Body of pancreas (tissue), 4 donors: ENCODE results near the gene PTPRJ. TPM values are rescaled to one million over a fixed set of nuclear protein-coding genes. Genes with fewer than 3 reads are reported as not detected.

ENCODE experiments used
- ATAC-seq: fragments of 150-250 bp; one replicate; pipeline ENCODE4 v1.9.1; 2016
- DNase-seq, 4 donors: peaks; one replicate each; pipeline ENCODE4 v3.0.0-alpha.2; 2019
- H3K27ac ChIP-seq, 4 donors: fragments of 200-600 bp; sonication (generic); 1 replicate in 3 of 4; 2 replicates in 1 of 4; pipeline versions ENCODE4 v1.5.1 to v1.6.1; 2016 to 2019; ENCODE audit warnings: mild to moderate bottlenecking in 1 of 4, mixed read lengths in 1 of 4, moderate library complexity in 1 of 4
- H3K27me3 ChIP-seq, 2 donors: fragments of 200-600 bp; sonication (generic); one replicate each; pipeline ENCODE4 v1.6.0; 2016; ENCODE audit warnings: mild to moderate bottlenecking in 1 of 2
- H3K36me3 ChIP-seq, 2 donors: fragments of 200-600 bp; sonication (generic); replicated peaks in 1 of 2; 2 replicates each; pipeline ENCODE4 v1.5.1; 2016; ENCODE audit warnings: low read depth in 2 of 2; ENCODE audit not compliant: insufficient read depth in 1 of 2
- H3K4me1 ChIP-seq: fragments of 200-600 bp; sonication (generic); one replicate; pipeline ENCODE4 v1.6.0; 2016
- H3K4me3 ChIP-seq, 2 donors: fragments of 200-600 bp; sonication (generic); 1 replicate in 1 of 2; 2 replicates in 1 of 2; pipeline ENCODE4 v1.5.1; 2016 to 2019
- H3K9me3 ChIP-seq, 3 donors: fragments of 200-600 bp; sonication (generic); 1 replicate in 2 of 3; 2 replicates in 1 of 3; pipeline ENCODE4 v1.5.1; 2016
- CTCF ChIP-seq, 7 experiments: fragments of 450-650 bp in 4 of 7; fragments of 200-600 bp in 3 of 7; sonication (generic) in 3 of 7; IDR thresholded peaks; one replicate each; pipeline ENCODE4 v1.5.1; 2016 to 2019; ENCODE audit warnings: antibody characterized with exemption in 7 of 7
- POLR2A ChIP-seq, 3 donors: fragments of 450-650 bp; IDR thresholded peaks; one replicate each; pipeline ENCODE4 v1.6.1; 2016; ENCODE audit warnings: antibody characterized with exemption in 3 of 3, mild to moderate bottlenecking in 2 of 3
- WGBS, 2 donors: methylation state at CpG; one replicate each; pipeline ENCODE4 v1.1.5; 2017; 5-methylcytosine and 5-hydroxymethylcytosine counted together
- intact Hi-C: fragments of 100-400 bp; cut with DNase I; formaldehyde crosslinking; loops from one replicate; pipeline ENCODE4 v1.15.1; 2023
- microRNA counts, 2 donors: library from miRNA; unstranded; fragments of <30 nt; microRNA quantifications; one replicate each; lab custom pipeline; 2017
- microRNA-seq, 2 donors: library from miRNA; unstranded; fragments of <30 nt; microRNA quantifications; one replicate each; pipeline ENCODE4, GENCODE V29; 2016; ENCODE audit warnings: borderline number of aligned reads in 2 of 2, borderline replicate concordance in 2 of 2
- small RNA-seq: library from RNA; depleted of rRNA; stranded (forward); fragments of <200 nt; gene quantifications from one replicate; pipeline ENCODE3, GENCODE V24; 2016
- total RNA-seq, 2 donors: library from RNA; depleted of rRNA; stranded (reverse); fragments of >200 nt; gene quantifications; one replicate each; pipeline ENCODE4 v1.1.0, GENCODE V29; 2016

PTPRJ gene
- total RNA-seq, 2 donors from 2014 or later, result 10.9 to 17.1 TPM

GRCh38 chr11:48207881-48208280 lies 227.5 kb downstream of the PTPRJ start:
- intact Hi-C loops, result no loop called here
- Histone ChIP-seq H3K27me3 (no peaks in the 10 kb centered on the region), H3K4me3 (no peak overlapping the region), H3K36me3 (no peaks in the 10 kb centered on the region), H3K27ac (no peak overlapping the region), H3K9me3 (no peaks in the 10 kb centered on the region), H3K4me1 (no peaks in the 10 kb centered on the region)
- DNase-seq (no peak), ATAC-seq (no peak)
- 55 to 75% methylated on average over 2 of the region's 2 CpGs for WGBS, 2 donors
- no peak for TF ChIP-seq POLR2A (IDR thresholded peaks at IDR 0.05)
- no peak for TF ChIP-seq CTCF (IDR thresholded peaks at IDR 0.05)

GRCh38 chr11:48210052-48210451 lies 229.7 kb downstream of the PTPRJ start:
- Histone ChIP-seq H3K27ac (no peak overlapping the region), H3K27me3 (no peaks in the 10 kb centered on the region), H3K4me3 (no peak overlapping the region), H3K9me3 (no peaks in the 10 kb centered on the region), H3K4me1 (no peaks in the 10 kb centered on the region), H3K36me3 (no peaks in the 10 kb centered on the region)
- DNase-seq, result no peak
- ATAC-seq, result no peak
- 13 to 17% methylated on average over 7 of the region's 7 CpGs for WGBS, 2 donors
- TF ChIP-seq POLR2A (IDR thresholded peaks at IDR 0.05), result no peak
- no peak for TF ChIP-seq CTCF (IDR thresholded peaks at IDR 0.05)
- intact Hi-C loops, result no loop called here

GRCh38 chr11:48216510-48216909 lies 236.2 kb downstream of the PTPRJ start, which contains the start of gene OR4B1:
Gene OR4B1, plus strand, starts transcription at chr11:48216810. Its CDS starts 0 bp downstream, at chr11:48216810.
- no peak within 1 kb of the TSS for H3K27ac ChIP-seq
- no peaks in the 10 kb centered on the region for H3K36me3 ChIP-seq
- intact Hi-C loops, result no loop called here
- WGBS, 2 donors, result 40 to 46% methylated on average over 2 of the region's 2 CpGs
- no peaks in the 10 kb centered on the region for H3K27me3 ChIP-seq
- no peak within 1 kb of the TSS for H3K4me3 ChIP-seq
- DNase-seq (no peak), ATAC-seq (no peak)
- no peaks in the 10 kb centered on the region for H3K9me3 ChIP-seq
- H3K4me1 ChIP-seq, result no peaks in the 10 kb centered on the region
- TF ChIP-seq POLR2A (IDR thresholded peaks at IDR 0.05) (no peak), CTCF (IDR thresholded peaks at IDR 0.05) (no peak)

MicroRNA genes within 50 kb of the gene (microRNA counts, 767-probe panel; counts per million panel counts)
- 0 to 736 counts per million in 2 donors for microRNA hsa-miR-3161 (lab: Ali Mortazavi, UCI)

Small RNAs within 50 kb of the gene (microRNA-seq; reads per million reads assigned to microRNA genes)
- 0 to 0.45 reads per million in 2 donors for gene MIR3161

Small RNAs within 50 kb of the gene (small RNA-seq; reads per million reads assigned to genes)
- not detected for gene MIR3161

Other genes with a start within 250 kb of the PTPRJ start
- 100 to 1,000 TPM in 1 of 2 donors, 10 to 100 TPM in 1; 87.9 to 129 TPM for gene FNBP4, start 213.2 kb upstream of the PTPRJ start, total RNA-seq
- gene NUP160, start 132.2 kb upstream of the PTPRJ start, total RNA-seq, result 10 to 100 TPM; 13.8 to 15.3 TPM
- gene OR4B1, start 236.3 kb downstream of the PTPRJ start, total RNA-seq, result not detected